Ovary (tissue), 3 donors: ENCODE measurements around the gene SCN5A.

Experiments
- POLR2A ChIP-seq: fragments of 450-650 bp; IDR thresholded peaks from one replicate; pipeline ENCODE4 v1.6.1; 2017; ENCODE audit warnings: antibody characterized with exemption, mild to moderate bottlenecking, moderate library complexity
- TF ChIP-seq, protein P1 (sequence below), 3 donors: fragments of 450-650 bp in 2 of 3; fragments of 200-600 bp in 1 of 3; IDR thresholded peaks; one replicate each; pipeline versions ENCODE4 v1.5.1 to v1.8.0; 2016 to 2022; ENCODE audit warnings: antibody characterized with exemption in 3 of 3, mild to moderate bottlenecking in 1 of 3
- donor health status: DM: no; HTN: no; CAD: no.

DNA sequence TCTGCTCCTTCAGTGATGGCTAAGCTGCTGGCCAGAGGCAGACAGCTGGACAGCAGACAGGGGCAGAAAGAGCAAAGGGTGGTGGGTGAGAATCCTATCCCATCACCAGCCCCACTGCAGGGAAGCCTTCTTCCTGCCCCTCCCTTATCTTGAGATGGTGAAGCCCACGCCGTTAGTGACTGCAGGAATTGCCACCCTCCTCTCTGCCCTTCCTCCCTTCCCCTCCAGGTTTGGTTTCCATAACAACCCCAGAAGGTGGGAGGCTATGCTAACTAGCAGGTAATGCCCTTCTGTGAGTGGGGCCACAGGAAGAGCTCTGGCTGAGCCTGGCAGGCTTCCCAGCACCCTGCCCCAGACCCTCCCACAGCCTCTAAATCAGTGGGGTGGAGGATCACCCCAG is 32.8 kb downstream of the SCN5A start:
- TF ChIP-seq, protein P1, sequence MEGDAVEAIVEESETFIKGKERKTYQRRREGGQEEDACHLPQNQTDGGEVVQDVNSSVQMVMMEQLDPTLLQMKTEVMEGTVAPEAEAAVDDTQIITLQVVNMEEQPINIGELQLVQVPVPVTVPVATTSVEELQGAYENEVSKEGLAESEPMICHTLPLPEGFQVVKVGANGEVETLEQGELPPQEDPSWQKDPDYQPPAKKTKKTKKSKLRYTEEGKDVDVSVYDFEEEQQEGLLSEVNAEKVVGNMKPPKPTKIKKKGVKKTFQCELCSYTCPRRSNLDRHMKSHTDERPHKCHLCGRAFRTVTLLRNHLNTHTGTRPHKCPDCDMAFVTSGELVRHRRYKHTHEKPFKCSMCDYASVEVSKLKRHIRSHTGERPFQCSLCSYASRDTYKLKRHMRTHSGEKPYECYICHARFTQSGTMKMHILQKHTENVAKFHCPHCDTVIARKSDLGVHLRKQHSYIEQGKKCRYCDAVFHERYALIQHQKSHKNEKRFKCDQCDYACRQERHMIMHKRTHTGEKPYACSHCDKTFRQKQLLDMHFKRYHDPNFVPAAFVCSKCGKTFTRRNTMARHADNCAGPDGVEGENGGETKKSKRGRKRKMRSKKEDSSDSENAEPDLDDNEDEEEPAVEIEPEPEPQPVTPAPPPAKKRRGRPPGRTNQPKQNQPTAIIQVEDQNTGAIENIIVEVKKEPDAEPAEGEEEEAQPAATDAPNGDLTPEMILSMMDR (IDR thresholded peaks at IDR 0.05): no peak
- TF ChIP-seq POLR2A: no peak
